Neutrophil (primary cell): ENCODE measurements around the gene SLC38A5.
A peak's percentile ranks its signal among the peaks of the same experiment; 100 is the strongest.

Experiments used
- H3K27ac ChIP-seq: fragments of 200-600 bp; sonication (generic); 2 replicates; pipeline ENCODE4 v1.5.1; 2016; ENCODE audit warnings: mild to moderate bottlenecking, moderate library complexity
- H3K27me3 ChIP-seq: fragments of 200-600 bp; sonication (generic); 2 replicates; pipeline ENCODE4 v1.6.0; 2016; ENCODE audit warnings: mild to moderate bottlenecking
- H3K36me3 ChIP-seq: fragments of 200-600 bp; sonication (generic); 2 replicates; pipeline ENCODE4 v1.5.1; 2017
- H3K4me1 ChIP-seq, 2 experiments: fragments of 200-600 bp in 1 of 2; sonication (generic) in 1 of 2; 1 replicate in 1 of 2; 2 replicates in 1 of 2; pipeline versions ENCODE4 v1.5.1 to v1.6.1; 2013 to 2016; ENCODE audit warnings: low read depth in 1 of 2, low read length in 1 of 2, mild to moderate bottlenecking in 1 of 2, moderate library complexity in 1 of 2; ENCODE audit not compliant: control insufficient read depth in 1 of 2, insufficient read depth in 1 of 2
- H3K4me3 ChIP-seq, 2 experiments: fragments of 200-600 bp in 1 of 2; sonication (generic) in 1 of 2; 1 replicate in 1 of 2; 2 replicates in 1 of 2; pipeline ENCODE4 v1.5.1; 2013 to 2016; ENCODE audit warnings: low read depth in 1 of 2, low read length in 1 of 2, mild to moderate bottlenecking in 1 of 2, moderate library complexity in 1 of 2
- H3K9me3 ChIP-seq: fragments of 200-600 bp; sonication (generic); 2 replicates; pipeline ENCODE4 v1.5.1; 2016
- CTCF ChIP-seq: fragments of 200-600 bp; sonication (generic); IDR thresholded peaks from 2 replicates; pipeline ENCODE4 v1.5.1; 2016; ENCODE audit warnings: antibody characterized with exemption

SLC38A5 gene

GRCh38 chrX:48509245-48509590, 39.2 kb upstream of the SLC38A5 start:
- H3K27ac ChIP-seq, result peak overlapping the region; percentile 46
- H3K4me1 ChIP-seq, result peaks cover 6 to 7% of the 10 kb centered on the region in 2 experiments
- no peaks in the 10 kb centered on the region for H3K27me3 ChIP-seq
- peak overlapping the region; percentile 62 to 67 for H3K4me3 ChIP-seq
- no peak for TF ChIP-seq CTCF
- no peaks in the 10 kb centered on the region for H3K9me3 ChIP-seq
- H3K36me3 ChIP-seq, result no peaks in the 10 kb centered on the region

GRCh38 chrX:48508400-48509244, 38.6 kb upstream of the SLC38A5 start, which contains the start of gene PORCN:
Gene PORCN (plus strand): TSS chrX:48508992. CDS start chrX:48509821, 829 bp downstream.
- H3K36me3 ChIP-seq, result no peaks in the 10 kb centered on the region
- no peaks in the 10 kb centered on the region for H3K9me3 ChIP-seq
- H3K27me3 ChIP-seq, result no peaks in the 10 kb centered on the region
- H3K4me1 ChIP-seq, result peaks cover 6 to 7% of the 10 kb centered on the region in 2 experiments
- no peak for TF ChIP-seq CTCF
- H3K4me3 ChIP-seq, result peak within 1 kb of the TSS; percentile 62 to 67
- H3K27ac ChIP-seq, result peak within 1 kb of the TSS; percentile 46

GRCh38 chrX:48507246-48507645, 37.2 kb upstream of the SLC38A5 start:
- Histone ChIP-seq H3K27me3 (no peaks in the 10 kb centered on the region), H3K27ac (no peak overlapping the region), H3K4me1 (peaks cover 6 to 7% of the 10 kb centered on the region in 2 experiments), H3K9me3 (no peaks in the 10 kb centered on the region), H3K4me3 (no peak overlapping the region), H3K36me3 (no peaks in the 10 kb centered on the region)
- no peak for TF ChIP-seq CTCF

GRCh38 chrX:48505481-48505880, 35.4 kb upstream of the SLC38A5 start:
- Histone ChIP-seq H3K4me1 (peaks cover 6 to 7% of the 10 kb centered on the region in 2 experiments), H3K36me3 (no peaks in the 10 kb centered on the region), H3K27me3 (no peaks in the 10 kb centered on the region), H3K4me3 (no peak overlapping the region), H3K27ac (no peak overlapping the region), H3K9me3 (no peaks in the 10 kb centered on the region)
- TF ChIP-seq CTCF, result no peak

GRCh38 chrX:48504261-48504660, 34.2 kb upstream of the SLC38A5 start:
- Histone ChIP-seq H3K4me3 (no peak overlapping the region), H3K27me3 (no peaks in the 10 kb centered on the region), H3K9me3 (no peaks in the 10 kb centered on the region), H3K36me3 (no peaks in the 10 kb centered on the region), H3K27ac (no peak overlapping the region), H3K4me1 (peaks cover 2% of the 10 kb centered on the region in 2 experiments)
- TF ChIP-seq CTCF, result no peak
